ENCODE results near the gene ITPK1.

Gene ITPK1

DNA sequence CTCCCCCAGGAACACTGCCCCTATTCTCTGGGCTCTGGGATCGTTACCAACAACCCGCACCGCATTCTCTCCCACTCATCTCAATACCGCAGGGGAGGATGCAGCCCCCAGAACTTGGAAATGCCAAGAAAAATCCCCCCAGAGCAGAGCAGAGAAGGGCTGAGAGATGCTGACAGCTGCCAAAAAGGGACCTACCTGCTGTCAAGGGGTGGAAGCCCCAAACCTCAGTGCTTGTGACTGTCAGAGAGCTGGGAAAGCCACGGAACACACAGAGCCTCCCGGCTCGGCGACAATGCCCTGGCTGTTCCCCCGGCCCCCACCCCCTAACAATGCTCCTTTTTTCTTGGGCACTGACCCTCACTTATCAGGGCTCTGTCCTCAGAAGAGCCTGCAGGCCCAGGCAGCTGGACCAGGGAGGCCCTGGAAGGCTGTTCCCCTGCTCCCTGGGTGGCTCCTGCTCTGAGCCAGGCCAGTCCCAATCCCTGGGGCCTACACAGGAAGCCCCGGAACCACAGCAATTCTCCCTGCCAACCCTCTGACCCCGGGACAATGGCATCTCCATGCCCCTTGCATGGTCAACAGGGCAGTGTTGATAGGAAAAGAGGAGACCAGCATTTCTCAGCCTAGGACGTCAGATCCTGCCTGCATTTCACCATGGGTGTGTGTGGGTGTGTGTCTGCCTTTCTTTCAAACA lies 78.9 kb downstream of the ITPK1 start:
- no peaks in the 10 kb centered on the region for H3K9me3 ChIP-seq (ENCODE audit: insufficient read depth, low read length)
- no peak overlapping the region for H3K4me2 ChIP-seq (ENCODE audit: low read length)
- no peak overlapping the region for H3K9ac ChIP-seq (ENCODE audit: low read length)
- H3K4me3 ChIP-seq (ENCODE audit: low read length) = no peak overlapping the region
- no peaks in the 10 kb centered on the region for H3K27me3 ChIP-seq (ENCODE audit: low read depth, low read length)
- H3K36me3 ChIP-seq (replicated peaks; ENCODE audit: low read depth, low read length) = no peaks in the 10 kb centered on the region
- no peak for TF ChIP-seq EZH2phosphoT487 (IDR thresholded peaks at IDR 0.05; ENCODE audit: low read depth)
- no peak for TF ChIP-seq CTCF (IDR thresholded peaks at IDR 0.05; ENCODE audit: low read depth, low read length)
- H3K4me1 ChIP-seq (ENCODE audit: low read length) = peaks cover 10% of the 10 kb centered on the region
- no peaks in the 10 kb centered on the region for H4K20me1 ChIP-seq (ENCODE audit: insufficient read depth, low read length)
- H3K79me2 ChIP-seq (ENCODE audit: low read length) = no peaks in the 10 kb centered on the region
- H3K27ac ChIP-seq (ENCODE audit: low read length) = no peak overlapping the region
- H2AFZ ChIP-seq (ENCODE audit: low read depth, low read length) = no peak overlapping the region

DNA sequence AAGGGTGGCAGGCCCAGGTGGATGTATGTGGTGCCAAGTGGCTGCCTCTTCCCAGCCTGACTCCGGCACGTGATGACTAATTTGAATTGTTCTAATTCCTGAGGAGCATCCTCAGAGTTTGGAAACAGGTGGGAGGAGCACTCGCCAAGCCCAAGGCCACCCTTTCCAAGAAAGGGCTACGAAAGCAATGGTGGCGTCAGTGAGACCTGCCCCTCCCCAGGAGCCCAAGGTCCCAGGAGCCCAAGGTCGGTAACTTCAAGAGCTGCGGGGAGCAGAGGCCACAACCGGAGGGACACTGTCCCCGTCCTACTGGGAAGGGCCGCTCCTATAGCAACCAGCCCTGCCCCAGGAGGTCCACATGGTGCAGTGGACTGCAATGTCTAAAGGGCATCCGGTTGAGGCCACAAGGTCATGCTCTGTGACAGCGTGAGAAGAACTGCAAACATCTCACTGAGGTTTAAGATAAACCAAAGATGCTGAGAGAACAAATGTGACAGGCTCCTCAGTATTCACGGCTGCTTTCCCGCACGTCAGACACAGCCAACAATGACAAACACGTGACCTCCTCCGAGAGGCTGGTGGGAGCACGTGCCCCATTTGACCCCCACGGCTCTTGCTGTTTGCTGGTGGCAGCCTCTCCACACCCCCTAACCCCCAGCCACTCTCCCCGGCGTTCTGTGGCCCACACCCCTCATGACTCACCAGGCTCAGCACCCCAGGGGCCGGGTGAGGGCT lies 79.6 kb downstream of the ITPK1 start:
- H3K9ac ChIP-seq (ENCODE audit: low read length) = no peak overlapping the region
- peaks cover 10% of the 10 kb centered on the region for H3K4me1 ChIP-seq (ENCODE audit: low read length)
- H3K4me2 ChIP-seq (ENCODE audit: low read length) = no peak overlapping the region
- H3K27ac ChIP-seq (ENCODE audit: low read length) = no peak overlapping the region
- H3K36me3 ChIP-seq (replicated peaks; ENCODE audit: low read depth, low read length) = no peaks in the 10 kb centered on the region
- no peaks in the 10 kb centered on the region for H3K9me3 ChIP-seq (ENCODE audit: insufficient read depth, low read length)
- H4K20me1 ChIP-seq (ENCODE audit: insufficient read depth, low read length) = no peaks in the 10 kb centered on the region
- H2AFZ ChIP-seq (ENCODE audit: low read depth, low read length) = no peak overlapping the region
- no peak for TF ChIP-seq CTCF (IDR thresholded peaks at IDR 0.05; ENCODE audit: low read depth, low read length)
- TF ChIP-seq EZH2phosphoT487 (IDR thresholded peaks at IDR 0.05; ENCODE audit: low read depth) = no peak
- no peaks in the 10 kb centered on the region for H3K79me2 ChIP-seq (ENCODE audit: low read length)
- H3K4me3 ChIP-seq (ENCODE audit: low read length) = no peak overlapping the region
- no peaks in the 10 kb centered on the region for H3K27me3 ChIP-seq (ENCODE audit: low read depth, low read length)

DNA sequence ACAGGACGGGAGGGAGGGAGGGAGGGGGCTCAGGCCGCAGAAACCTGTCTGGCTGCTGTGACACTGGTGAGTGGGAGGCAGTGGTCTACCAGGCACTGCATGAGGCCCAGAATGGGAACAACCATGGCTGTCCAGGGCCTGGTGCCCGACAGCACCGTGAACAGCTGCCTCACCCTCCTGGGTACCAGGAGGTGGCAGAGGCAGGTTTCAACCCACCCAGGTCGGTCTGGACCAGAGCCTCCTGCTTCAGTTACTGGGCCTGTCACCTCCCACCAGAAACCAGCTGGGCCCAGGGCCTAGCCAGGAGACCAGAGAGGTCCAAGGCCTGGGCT lies 80.2 kb downstream of the ITPK1 start:
- peaks cover 10% of the 10 kb centered on the region for H3K4me1 ChIP-seq (ENCODE audit: low read length)

More for the DNA sequence above, 80.2 kb downstream of the ITPK1 start:
- Histone ChIP-seq H3K27ac (ENCODE audit: low read length) (no peak overlapping the region), H3K27me3 (ENCODE audit: low read depth, low read length) (no peaks in the 10 kb centered on the region), H3K9ac (ENCODE audit: low read length) (no peak overlapping the region), H4K20me1 (ENCODE audit: insufficient read depth, low read length) (no peaks in the 10 kb centered on the region), H3K4me3 (ENCODE audit: low read length) (no peak overlapping the region), H3K36me3 (replicated peaks; ENCODE audit: low read depth, low read length) (no peaks in the 10 kb centered on the region), H3K9me3 (ENCODE audit: insufficient read depth, low read length) (no peaks in the 10 kb centered on the region), H3K79me2 (ENCODE audit: low read length) (no peaks in the 10 kb centered on the region), H2AFZ (ENCODE audit: low read depth, low read length) (no peak overlapping the region), H3K4me2 (ENCODE audit: low read length) (no peak overlapping the region)
- no peak for TF ChIP-seq EZH2phosphoT487 (IDR thresholded peaks at IDR 0.05; ENCODE audit: low read depth)
- no peak for TF ChIP-seq CTCF (IDR thresholded peaks at IDR 0.05; ENCODE audit: low read depth, low read length)
